ENCODE data around the gene PMEL.
"Not testable (repeated sequence)": the region's sequence is repeated elsewhere in the genome, so short reads cannot be mapped to it uniquely, and the experiment has no call there.

PMEL gene

GRCh38 chr12:55985341-55985740 is 19.5 kb upstream of the PMEL start:
- no peak for DNase-seq (ENCODE audit: low read depth, low spot score)
- H3K4me3 ChIP-seq (ENCODE audit: low read length), result no peak overlapping the region

DNA sequence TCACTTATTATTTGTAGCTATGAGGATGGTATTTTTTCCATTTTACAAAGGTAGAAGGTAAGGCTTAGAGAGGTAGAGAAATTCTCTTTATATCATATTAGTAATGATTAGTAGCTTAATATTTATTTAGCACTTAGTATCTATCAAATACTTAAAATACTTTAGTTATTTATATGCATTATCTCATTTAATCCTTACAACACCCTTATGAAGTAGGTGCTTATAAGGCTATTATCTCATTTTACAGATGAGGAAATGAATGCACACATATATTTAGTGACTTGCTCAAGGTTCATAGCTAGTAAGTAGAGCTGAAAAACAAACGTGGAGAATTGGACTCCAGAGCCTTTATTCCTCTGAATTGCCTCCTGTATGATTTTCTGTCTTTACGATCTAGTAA is 19.0 kb upstream of the PMEL start:
- no peak for DNase-seq (ENCODE audit: low read depth, low spot score)
- no peak overlapping the region for H3K4me3 ChIP-seq (ENCODE audit: low read length)

DNA sequence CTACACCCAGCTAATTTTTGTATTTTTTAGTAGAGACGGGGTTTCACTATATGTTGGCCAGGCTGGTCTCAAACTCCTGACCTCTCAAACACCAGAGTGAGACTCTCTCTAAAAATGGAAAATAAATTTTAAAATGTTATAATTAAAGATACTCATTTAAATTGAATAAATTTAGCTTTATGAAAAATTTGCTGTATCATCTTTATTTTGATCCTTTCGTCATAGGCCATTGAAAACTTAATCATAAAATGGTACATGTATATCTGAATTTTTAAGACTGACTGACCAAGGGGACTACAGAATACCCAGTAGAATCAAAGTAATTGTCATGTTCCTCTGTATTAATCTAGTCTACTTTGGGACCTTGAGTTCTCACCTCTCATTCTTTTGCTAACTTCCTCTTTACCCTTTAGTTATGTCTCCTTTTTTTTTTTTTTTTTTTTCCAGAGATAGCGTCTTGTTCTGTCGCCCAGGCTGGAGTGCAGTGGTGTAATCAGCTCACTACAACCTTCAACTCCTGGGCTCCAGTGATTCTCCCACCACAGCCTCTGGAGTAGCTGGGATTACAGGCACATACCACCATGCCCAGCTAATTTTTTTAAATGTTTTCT is 17.5 kb upstream of the PMEL start:
- no peak overlapping the region for H3K4me3 ChIP-seq (ENCODE audit: low read length)
- no peak for DNase-seq (ENCODE audit: low read depth, low spot score)

- DNase-seq (ENCODE audit: low read depth, low spot score), result no peak
- no peak overlapping the region for H3K4me3 ChIP-seq (ENCODE audit: low read length)
These were observed 16.6 kb upstream of the PMEL start for GRCh38 chr12:55982319-55982936.

- not testable (repeated sequence) for H3K4me3 ChIP-seq (ENCODE audit: low read length); DNase-seq (ENCODE audit: low read depth, low spot score)
These were observed 16.0 kb upstream of the PMEL start for GRCh38 chr12:55981882-55982281.

DNA sequence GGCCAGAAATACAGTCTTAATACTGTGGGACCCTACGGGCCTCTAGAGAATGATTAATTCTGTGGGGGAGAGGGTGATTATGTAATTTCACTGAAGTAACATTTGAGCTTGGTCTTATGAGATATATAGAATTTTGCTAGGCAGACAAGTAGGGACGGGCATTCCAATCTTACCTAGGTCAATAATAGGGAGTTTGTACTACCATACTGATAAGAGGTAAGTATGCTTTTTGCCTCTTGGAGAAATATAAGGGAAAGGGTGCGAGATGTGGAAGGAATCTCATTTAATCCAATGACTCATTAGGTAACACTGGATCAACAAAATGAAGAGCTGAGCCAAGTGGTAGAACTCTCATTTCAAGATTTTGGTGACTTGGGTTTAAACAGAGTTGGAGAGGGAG is 13.2 kb upstream of the PMEL start:
- H3K4me3 ChIP-seq (ENCODE audit: low read length), result no peak overlapping the region
- DNase-seq (ENCODE audit: low read depth, low spot score), result no peak

DNA sequence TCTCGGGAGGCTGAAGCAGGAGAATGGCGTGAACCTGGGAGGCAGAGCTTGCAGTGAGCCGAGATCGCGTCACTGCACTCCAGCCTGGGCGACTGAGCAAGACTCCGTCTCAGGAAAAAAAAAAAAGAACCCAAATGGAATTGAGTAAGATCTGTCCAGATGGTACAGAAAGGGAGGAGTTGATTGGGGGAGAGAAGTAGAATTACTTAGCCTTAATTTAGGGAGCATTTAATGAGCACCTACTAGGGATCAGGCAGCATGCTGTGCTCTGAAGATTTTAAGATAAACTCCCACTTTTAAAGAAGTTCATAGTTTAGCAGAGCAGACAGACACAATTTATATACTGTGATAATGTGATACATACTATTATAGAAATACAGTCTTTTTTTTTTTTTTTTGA is 12.6 kb upstream of the PMEL start:
- no peak overlapping the region for H3K4me3 ChIP-seq (ENCODE audit: low read length)
- no peak for DNase-seq (ENCODE audit: low read depth, low spot score)

GRCh38 chr12:55974308-55974730 is 8.5 kb upstream of the PMEL start:
- DNase-seq (ENCODE audit: low read depth, low spot score), result no peak
- peak overlapping the region; percentile 83 for H3K4me3 ChIP-seq (ENCODE audit: low read length)

GRCh38 chr12:55973599-55974307 is 7.9 kb upstream of the PMEL start, which contains the start of gene RAB5B:
RAB5B (plus strand) TSS chr12:55974078; CDS start chr12:55986961, 12,883 bp downstream.
- peak within 1 kb of the TSS; percentile 83 for H3K4me3 ChIP-seq (ENCODE audit: low read length)
- peak; percentile 100 for DNase-seq (ENCODE audit: low read depth, low spot score)

GRCh38 chr12:55972911-55973598 is 7.2 kb upstream of the PMEL start:
- no peak for DNase-seq (ENCODE audit: low read depth, low spot score)
- H3K4me3 ChIP-seq (ENCODE audit: low read length), result peak overlapping the region; percentile 56

GRCh38 chr12:55972456-55972855 is 6.6 kb upstream of the PMEL start:
- H3K4me3 ChIP-seq (ENCODE audit: low read length), result peak overlapping the region; percentile 56
- DNase-seq (ENCODE audit: low read depth, low spot score), result no peak

DNA sequence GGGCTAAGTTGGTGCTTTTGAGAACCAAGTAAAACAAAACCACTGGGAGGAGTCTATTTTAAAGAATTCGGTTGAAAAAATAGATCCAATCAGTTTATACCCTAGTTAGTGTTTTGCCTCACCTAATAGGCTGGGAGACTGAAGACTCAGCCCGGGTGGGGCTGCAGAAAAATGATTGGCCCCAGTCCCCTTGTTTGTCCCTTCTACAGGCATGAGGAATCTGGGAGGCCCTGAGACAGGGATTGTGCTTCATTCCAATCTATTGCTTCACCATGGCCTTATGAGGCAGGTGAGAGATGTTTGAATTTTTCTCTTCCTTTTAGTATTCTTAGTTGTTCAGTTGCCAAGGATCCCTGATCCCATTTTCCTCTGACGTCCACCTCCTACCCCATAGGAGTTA is 6.2 kb upstream of the PMEL start:
- H3K4me3 ChIP-seq (ENCODE audit: low read length), result no peak overlapping the region
- no peak for DNase-seq (ENCODE audit: low read depth, low spot score)

DNA sequence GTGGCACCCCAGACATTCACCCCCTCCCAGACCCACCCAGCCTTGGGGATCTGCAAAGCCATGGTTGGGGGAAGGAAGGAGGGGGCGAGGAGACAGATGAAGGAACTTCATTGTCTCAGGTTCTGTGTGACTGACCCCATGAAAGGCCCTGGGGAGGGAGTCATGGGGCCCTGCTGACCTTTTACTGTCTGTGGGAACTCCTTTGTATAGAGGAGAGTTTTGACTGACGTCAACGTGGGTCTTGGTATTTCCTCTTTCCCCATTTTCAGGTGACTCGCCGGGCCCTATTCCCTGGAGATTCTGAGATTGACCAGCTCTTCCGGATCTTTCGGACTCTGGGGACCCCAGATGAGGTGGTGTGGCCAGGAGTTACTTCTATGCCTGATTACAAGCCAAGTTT is 4.9 kb upstream of the PMEL start:
- DNase-seq (ENCODE audit: low read depth, low spot score), result no peak
- H3K4me3 ChIP-seq (ENCODE audit: low read length), result no peak overlapping the region

- DNase-seq (ENCODE audit: low read depth, low spot score), result no peak
- no peak overlapping the region for H3K4me3 ChIP-seq (ENCODE audit: low read length)
These were observed 3.5 kb upstream of the PMEL start for GRCh38 chr12:55969356-55969755.

GRCh38 chr12:55966408-55967281 is 803 bp upstream of the PMEL start, which contains the start of gene CDK2:
CDK2 (plus strand) TSS chr12:55966830; CDS start chr12:55967009, 179 bp downstream.
- peak; percentile 84 for DNase-seq (ENCODE audit: low read depth, low spot score)
- peak within 1 kb of the TSS; percentile 94 for H3K4me3 ChIP-seq (ENCODE audit: low read length)

GRCh38 chr12:55965240-55965639 is 602 bp downstream of the PMEL start:
- DNase-seq (ENCODE audit: low read depth, low spot score), result no peak
- no peak overlapping the region for H3K4me3 ChIP-seq (ENCODE audit: low read length)

- no peak for DNase-seq (ENCODE audit: low read depth, low spot score)
- H3K4me3 ChIP-seq (ENCODE audit: low read length), result no peak overlapping the region
These were observed 2.1 kb downstream of the PMEL start for GRCh38 chr12:55963760-55964159.

DNA sequence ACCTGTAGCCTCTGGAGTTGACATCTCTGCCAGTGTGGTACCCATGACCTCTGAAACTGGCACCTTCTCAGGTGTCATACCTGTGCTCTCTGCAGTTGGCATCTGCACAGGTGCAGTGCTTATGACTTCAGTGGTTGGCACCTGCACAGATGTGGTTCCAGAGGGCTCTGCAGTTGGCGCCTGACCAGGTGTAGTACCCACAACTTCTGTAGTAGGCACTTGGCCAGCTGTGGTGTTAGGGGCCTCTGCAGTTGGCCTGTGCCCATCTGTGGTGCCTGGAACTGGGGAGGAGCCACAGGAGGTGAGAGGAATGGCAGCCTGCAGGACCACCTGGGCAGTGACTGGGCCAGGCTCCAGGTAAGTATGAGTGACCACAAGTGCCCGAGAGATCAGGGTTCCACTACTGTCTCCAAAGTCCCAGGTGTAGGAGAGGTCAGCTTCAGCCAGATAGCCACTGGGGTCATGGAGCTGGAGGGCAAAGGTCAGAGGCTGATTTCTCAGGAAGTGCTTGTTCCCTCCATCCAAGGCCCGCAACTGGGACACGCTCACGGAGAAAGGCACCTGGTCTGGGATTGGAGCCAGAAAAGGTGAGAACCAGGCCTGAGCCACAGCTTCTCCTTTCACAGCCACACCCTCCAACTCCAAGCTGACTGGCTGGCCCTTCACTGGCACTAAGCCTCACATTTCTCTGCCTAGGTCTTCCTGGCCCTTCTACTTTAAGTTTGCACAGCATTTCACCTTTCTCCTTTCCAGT is 8.6 kb downstream of the PMEL start:
- no peak for DNase-seq (ENCODE audit: low read depth, low spot score)
- no peak overlapping the region for H3K4me3 ChIP-seq (ENCODE audit: low read length)
